ENCODE measurements around the gene TWNK. TPM values are rescaled to one million over a fixed set of nuclear protein-coding genes. Genes with fewer than 3 reads are reported as not detected.

Gene TWNK
- total and polyA plus RNA-seq, 11 donors: 4.7 to 9.5 (median 5.8) TPM

- TF ChIP-seq POLR2A (IDR thresholded peaks at IDR 0.05) (no peak), CTCF (IDR thresholded peaks at IDR 0.05) (no peak)
- H3K27ac ChIP-seq: no peak overlapping the region
- no peaks in the 10 kb centered on the region for H3K27me3 ChIP-seq
- H3K9me3 ChIP-seq: no peaks in the 10 kb centered on the region
- 90 to 94% (median 93%) methylated on average over 5 to 7 of the region's 7 CpGs for WGBS, 4 donors
- intact Hi-C loops (cut with DNase I): no loop called here
- DNase-seq (peak in 1 of 5 donors; percentile 9), ATAC-seq (no peak)
- peaks cover 0 to 74% (median 44%) of the 10 kb centered on the region in 9 donors for H3K36me3 ChIP-seq
- no peak overlapping the region for H3K4me3 ChIP-seq
- peaks cover 0 to 5% (median 0%) of the 10 kb centered on the region in 12 donors for H3K4me1 ChIP-seq
Observed at GRCh38 chr10:100980711-100981110, 6.6 kb upstream of the TWNK start.

- H3K4me1 ChIP-seq: peaks cover 0 to 10% (median 5%) of the 10 kb centered on the region in 12 donors
- ATAC-seq: no peak
- peaks cover 0 to 77% (median 44%) of the 10 kb centered on the region in 9 donors for H3K36me3 ChIP-seq
- peak in 1 of 5 donors; percentile 2 for DNase-seq
- no peak for TF ChIP-seq POLR2A (IDR thresholded peaks at IDR 0.05)
- TF ChIP-seq CTCF (IDR thresholded peaks at IDR 0.05): no peak
- intact Hi-C loops (cut with DNase I): no loop called here
- no peaks in the 10 kb centered on the region for H3K27me3 ChIP-seq
- no peak overlapping the region for H3K27ac ChIP-seq
- no peaks in the 10 kb centered on the region for H3K9me3 ChIP-seq
- WGBS, 4 donors: 89 to 95% (median 91%) methylated on average over 5 of the region's 5 CpGs
- no peak overlapping the region for H3K4me3 ChIP-seq
Observed at GRCh38 chr10:100981178-100981772, 6.1 kb upstream of the TWNK start.

GRCh38 chr10:100982916-100983830, 4.2 kb upstream of the TWNK start:
- peaks cover 0 to 23% (median 17%) of the 10 kb centered on the region in 12 donors for H3K4me1 ChIP-seq
- 86 to 89% (median 89%) methylated on average over 16 to 24 of the region's 24 CpGs for WGBS, 4 donors
- TF ChIP-seq POLR2A (IDR thresholded peaks at IDR 0.05): no peak
- H3K4me3 ChIP-seq: no peak overlapping the region
- DNase-seq: peak in 1 of 5 donors; percentile 4
- H3K9me3 ChIP-seq: no peaks in the 10 kb centered on the region
- H3K27me3 ChIP-seq: no peaks in the 10 kb centered on the region
- ATAC-seq: no peak
- intact Hi-C loops (cut with DNase I): no loop called here
- H3K36me3 ChIP-seq: peaks cover 0 to 71% (median 44%) of the 10 kb centered on the region in 9 donors
- H3K27ac ChIP-seq: no peak overlapping the region

- H3K4me1 ChIP-seq: peaks cover 0 to 29% (median 21%) of the 10 kb centered on the region in 12 donors
- H3K4me3 ChIP-seq: no peak overlapping the region
- DNase-seq: no peak
- H3K27ac ChIP-seq: no peak overlapping the region
- intact Hi-C loops (cut with DNase I): no loop called here
- TF ChIP-seq POLR2A (IDR thresholded peaks at IDR 0.05) (no peak), CTCF (IDR thresholded peaks at IDR 0.05) (no peak)
- H3K36me3 ChIP-seq: peaks cover 0 to 63% (median 42%) of the 10 kb centered on the region in 9 donors
- WGBS, 4 donors: 79 to 85% (median 80%) methylated on average over 8 to 13 of the region's 13 CpGs
- no peak for ATAC-seq
- H3K27me3 ChIP-seq: no peaks in the 10 kb centered on the region
- H3K9me3 ChIP-seq: no peaks in the 10 kb centered on the region
Observed at GRCh38 chr10:100983868-100984671, 3.3 kb upstream of the TWNK start.

Measured in heart left ventricle (tissue), 16 donors.